WERI-Rb-1 (cell line): ENCODE data around the gene RILPL2.
A peak's percentile ranks its signal among the peaks of the same experiment; 100 is the strongest.
"Not testable (repeated sequence)": the region's sequence is repeated elsewhere in the genome, so short reads cannot be mapped to it uniquely, and the experiment has no call there.

Experiments used
- DNase-seq: peaks from one replicate; pipeline ENCODE4 v3.0.0-alpha.2; 2020
- H3K27ac ChIP-seq: fragments of 250-450 bp; sonication (Bioruptor Pico); 2 replicates; pipeline ENCODE4 v1.5.1; 2020; ENCODE audit warnings: mild to moderate bottlenecking, moderate library complexity
- H3K27me3 ChIP-seq: fragments of 250-450 bp; sonication (Bioruptor Pico); 2 replicates; pipeline ENCODE4 v1.5.1; 2021; ENCODE audit warnings: mild to moderate bottlenecking, low read depth, moderate library complexity; ENCODE audit not compliant: insufficient read depth, severe bottlenecking
- H3K36me3 ChIP-seq: fragments of 250-450 bp; sonication (Bioruptor Pico); 2 replicates; pipeline ENCODE4 v1.5.1; 2020; ENCODE audit warnings: mild to moderate bottlenecking, moderate library complexity
- H3K4me3 ChIP-seq: 2 replicates; pipeline ENCODE4 v1.5.1; 2011; ENCODE audit warnings: low read depth, mild to moderate bottlenecking, control low read depth, low read length
- H3K9me3 ChIP-seq: fragments of 250-450 bp; sonication (Bioruptor Pico); 2 replicates; pipeline ENCODE4 v1.5.1; 2021; ENCODE audit warnings: mild to moderate bottlenecking, moderate library complexity; ENCODE audit not compliant: severe bottlenecking
- TF ChIP-seq, protein P1 (sequence below): IDR thresholded peaks from 2 replicates; pipeline ENCODE4 v1.5.1; 2011; ENCODE audit warnings: low read depth, mild to moderate bottlenecking, control low read depth, inconsistent platforms, low read length

RILPL2 gene

GRCh38 chr12:123421314-123421713 lies 15.2 kb downstream of the RILPL2 start:
- TF ChIP-seq, protein P1, sequence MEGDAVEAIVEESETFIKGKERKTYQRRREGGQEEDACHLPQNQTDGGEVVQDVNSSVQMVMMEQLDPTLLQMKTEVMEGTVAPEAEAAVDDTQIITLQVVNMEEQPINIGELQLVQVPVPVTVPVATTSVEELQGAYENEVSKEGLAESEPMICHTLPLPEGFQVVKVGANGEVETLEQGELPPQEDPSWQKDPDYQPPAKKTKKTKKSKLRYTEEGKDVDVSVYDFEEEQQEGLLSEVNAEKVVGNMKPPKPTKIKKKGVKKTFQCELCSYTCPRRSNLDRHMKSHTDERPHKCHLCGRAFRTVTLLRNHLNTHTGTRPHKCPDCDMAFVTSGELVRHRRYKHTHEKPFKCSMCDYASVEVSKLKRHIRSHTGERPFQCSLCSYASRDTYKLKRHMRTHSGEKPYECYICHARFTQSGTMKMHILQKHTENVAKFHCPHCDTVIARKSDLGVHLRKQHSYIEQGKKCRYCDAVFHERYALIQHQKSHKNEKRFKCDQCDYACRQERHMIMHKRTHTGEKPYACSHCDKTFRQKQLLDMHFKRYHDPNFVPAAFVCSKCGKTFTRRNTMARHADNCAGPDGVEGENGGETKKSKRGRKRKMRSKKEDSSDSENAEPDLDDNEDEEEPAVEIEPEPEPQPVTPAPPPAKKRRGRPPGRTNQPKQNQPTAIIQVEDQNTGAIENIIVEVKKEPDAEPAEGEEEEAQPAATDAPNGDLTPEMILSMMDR = peak; percentile 36; the same call in 1 of the 2 replicates
- no peak for DNase-seq
- no peaks in the 10 kb centered on the region for H3K9me3 ChIP-seq
- no peak overlapping the region for H3K4me3 ChIP-seq
- H3K27ac ChIP-seq = no peak overlapping the region
- H3K36me3 ChIP-seq = no peaks in the 10 kb centered on the region; the same call in 1 of the 2 replicates
- H3K27me3 ChIP-seq = no peaks in the 10 kb centered on the region

GRCh38 chr12:123410041-123410412 lies 26.5 kb downstream of the RILPL2 start:
- TF ChIP-seq, protein P1 = no peak
- Histone ChIP-seq H3K9me3 (no peaks in the 10 kb centered on the region), H3K27ac (no peak overlapping the region), H3K36me3 (peaks cover 23% of the 10 kb centered on the region), H3K4me3 (no peak overlapping the region), H3K27me3 (no peaks in the 10 kb centered on the region)
- DNase-seq = no peak

DNA sequence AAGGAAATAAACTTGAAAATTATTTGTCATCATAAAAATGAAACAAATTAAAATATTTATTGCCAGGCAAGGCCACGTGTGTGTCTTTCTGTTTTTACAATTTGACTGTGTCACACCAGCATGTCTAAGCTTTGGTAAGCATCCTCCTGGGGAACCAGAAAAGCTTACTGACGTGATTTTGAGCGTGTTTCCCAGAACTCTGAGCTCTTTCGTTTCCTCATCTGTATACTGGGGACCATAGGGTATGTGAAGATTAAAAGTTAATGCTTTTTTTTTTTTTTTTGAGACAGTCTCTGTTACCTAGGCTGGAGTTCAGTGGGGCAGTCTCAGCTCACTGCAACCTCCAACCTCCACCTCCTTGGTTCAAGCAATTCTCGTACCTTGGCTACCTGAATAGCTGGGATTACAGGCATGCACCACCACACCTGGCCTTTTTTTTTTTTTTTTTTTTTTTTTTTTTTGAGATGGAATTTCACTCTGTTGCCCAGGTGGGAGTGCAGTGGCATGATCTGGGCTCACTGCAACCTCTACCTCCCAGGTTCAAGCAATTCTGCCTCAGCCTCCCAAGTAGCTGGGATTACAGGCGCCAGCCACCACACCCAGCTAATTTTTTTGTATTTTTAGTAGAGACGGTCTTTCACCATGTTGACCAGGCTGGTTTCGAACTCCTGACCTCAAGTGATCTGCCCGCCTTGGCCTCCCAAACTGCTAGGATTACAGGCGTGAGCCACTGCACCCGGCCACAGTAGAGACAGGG lies 27.0 kb downstream of the RILPL2 start:
- peaks cover 28% of the 10 kb centered on the region for H3K36me3 ChIP-seq
- H3K9me3 ChIP-seq, H3K4me3 ChIP-seq, H3K27me3 ChIP-seq, DNase-seq, H3K27ac ChIP-seq: not testable (repeated sequence)

- peaks cover 37% of the 10 kb centered on the region for H3K36me3 ChIP-seq
- not testable (repeated sequence) for H3K9me3 ChIP-seq, DNase-seq, H3K4me3 ChIP-seq, H3K27ac ChIP-seq, H3K27me3 ChIP-seq
Measured at GRCh38 chr12:123408619-123409018, 27.9 kb downstream of the RILPL2 start.

GRCh38 chr12:123407934-123408333 lies 28.6 kb downstream of the RILPL2 start:
- H3K36me3 ChIP-seq = peaks cover 44% of the 10 kb centered on the region
- H3K27ac ChIP-seq = not testable (repeated sequence)

GRCh38 chr12:123407269-123407668 lies 29.2 kb downstream of the RILPL2 start:
- H3K36me3 ChIP-seq = peaks cover 50% of the 10 kb centered on the region
- H3K27ac ChIP-seq, H3K9me3 ChIP-seq, H3K27me3 ChIP-seq, H3K4me3 ChIP-seq: not testable (repeated sequence)
- peak; percentile 69 for DNase-seq

More at GRCh38 chr12:123407934-123408333, 28.6 kb downstream of the RILPL2 start:
- not testable (repeated sequence) for H3K4me3 ChIP-seq, H3K9me3 ChIP-seq, H3K27me3 ChIP-seq
- peak; percentile 24 for DNase-seq

- no peak overlapping the region for H3K27ac ChIP-seq
- no peaks in the 10 kb centered on the region for H3K27me3 ChIP-seq
- H3K9me3 ChIP-seq = no peaks in the 10 kb centered on the region
- peaks cover 60% of the 10 kb centered on the region for H3K36me3 ChIP-seq
- H3K4me3 ChIP-seq = no peak overlapping the region
- no peak for DNase-seq
- TF ChIP-seq, protein P1 = no peak
Measured at GRCh38 chr12:123404581-123404980, 31.9 kb downstream of the RILPL2 start.
